GM12891 (cell line): Measurements from ENCODE around the gene MYOZ3. TPM values are rescaled to one million over a fixed set of nuclear protein-coding genes. Genes with fewer than 3 reads are reported as not detected.

Source experiments
- DNase-seq: peaks from one replicate; pipeline ENCODE4 v3.0.0; 2011; ENCODE audit warnings: low spot score; ENCODE audit not compliant: insufficient read length
- FAIRE-seq: peaks from 2 replicates; lab custom pipeline; 2011; peaks lifted over from hg19 to GRCh38; lab: Jason Lieb, UNC
- PAX5 ChIP-seq: IDR thresholded peaks from 2 replicates; pipeline ENCODE4 v1.6.1; 2011; ENCODE audit warnings: low read length, moderate library complexity, mild to moderate bottlenecking; ENCODE audit not compliant: insufficient read depth, severe bottlenecking
- POLR2A ChIP-seq: IDR thresholded peaks from 2 replicates; pipeline ENCODE4 v1.6.1; 2011; ENCODE audit warnings: low read depth, low read length, control low read depth
- POLR2AphosphoS5 ChIP-seq: IDR thresholded peaks from 2 replicates; pipeline ENCODE4 v1.6.1; 2011; ENCODE audit warnings: low read depth, low read length, control low read depth
- POU2F2 ChIP-seq: IDR thresholded peaks from 2 replicates; pipeline ENCODE4 v1.6.1; 2011; ENCODE audit warnings: low read depth, mild to moderate bottlenecking, control low read depth, low read length, moderate library complexity
- SPI1 ChIP-seq: IDR thresholded peaks from 2 replicates; pipeline ENCODE4 v1.6.1; 2011; ENCODE audit warnings: low read depth, low read length, control low read depth
- TAF1 ChIP-seq: IDR thresholded peaks from 2 replicates; pipeline ENCODE4 v1.6.1; 2011; ENCODE audit warnings: low read depth, low read length, control low read depth
- polyA plus RNA-seq: library from polyadenylated mRNA; unstranded; fragments of >200 nt; gene quantifications from one replicate; pipeline ENCODE4 v1.2.1, GENCODE V29; 2012; ENCODE audit warnings: low read depth, missing spikeins, inconsistent platforms; ENCODE audit not compliant: missing spikeins

Gene MYOZ3
- 0.18 TPM for polyA plus RNA-seq

GRCh38 chr5:150661086-150661485 is at the start of gene MYOZ3:
Gene MYOZ3 (plus strand): TSS chr5:150661251. CDS start chr5:150662942, 1,691 bp downstream.
- FAIRE-seq, result no peak
- no peak for TF ChIP-seq TAF1
- no peak for DNase-seq

DNA sequence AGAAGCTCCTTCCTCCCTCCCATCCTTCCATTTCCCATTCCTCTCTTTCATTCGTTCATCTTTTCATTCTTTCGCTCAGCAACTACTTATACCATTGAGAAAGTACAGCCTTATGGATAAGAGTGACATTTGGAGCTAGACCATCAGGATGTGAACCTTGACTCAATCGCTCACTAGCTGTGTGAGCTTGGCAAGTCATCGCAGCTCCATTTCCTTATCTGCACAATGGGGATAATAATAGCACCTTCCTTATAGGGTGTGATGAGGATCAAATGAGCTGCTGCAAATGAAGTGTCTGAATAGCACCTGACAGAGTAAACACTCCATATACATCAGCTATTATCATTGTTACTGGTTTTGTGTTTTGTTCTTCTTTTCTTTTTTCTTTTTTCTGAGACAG is 48.6 kb upstream of the MYOZ3 start:
- no peak for FAIRE-seq
- TF ChIP-seq SPI1 (no peak), POU2F2 (no peak), PAX5 (no peak), TAF1 (no peak), POLR2A (no peak), POLR2AphosphoS5 (no peak)
- no peak for DNase-seq

DNA sequence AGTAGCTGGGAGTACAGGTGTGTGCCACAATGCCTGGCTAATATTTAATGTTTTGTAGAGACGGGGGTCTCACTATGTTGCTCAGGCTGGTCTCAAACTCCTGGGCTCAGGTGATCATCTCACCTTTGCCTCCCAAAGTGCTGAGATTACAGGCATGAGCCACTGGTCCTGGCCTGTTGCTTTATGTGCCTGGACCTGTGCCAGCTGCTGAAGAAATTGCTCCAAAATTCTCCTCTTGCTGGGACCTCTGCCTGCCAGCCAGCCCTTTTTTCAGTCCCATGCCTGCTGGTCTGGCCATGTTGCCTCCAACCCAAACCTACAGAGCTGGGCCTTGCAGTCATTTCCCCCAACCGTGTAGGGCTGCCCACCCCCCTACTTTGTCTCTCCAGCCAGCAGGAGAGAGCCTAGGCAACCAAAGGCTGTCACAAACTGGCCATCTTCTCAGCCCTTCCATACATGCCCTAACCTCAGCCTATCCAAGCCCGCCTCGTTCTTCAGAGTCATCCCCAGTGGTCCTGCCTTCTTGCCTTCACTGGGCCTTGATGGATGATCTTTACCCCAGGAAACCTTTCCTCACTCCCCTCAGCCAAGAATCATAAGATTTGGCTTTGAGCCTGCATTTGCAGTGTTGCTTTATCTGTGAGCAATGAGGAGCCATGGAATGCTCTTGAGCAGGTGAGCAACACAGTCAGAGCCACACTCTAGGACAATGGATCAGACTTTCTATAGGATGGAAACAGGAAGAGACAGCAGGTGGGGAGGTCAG is 48.0 kb upstream of the MYOZ3 start:
- no peak for FAIRE-seq
- DNase-seq, result no peak
- TF ChIP-seq POLR2AphosphoS5 (no peak), TAF1 (no peak), PAX5 (no peak), POU2F2 (no peak), SPI1 (no peak), POLR2A (no peak)

DNA sequence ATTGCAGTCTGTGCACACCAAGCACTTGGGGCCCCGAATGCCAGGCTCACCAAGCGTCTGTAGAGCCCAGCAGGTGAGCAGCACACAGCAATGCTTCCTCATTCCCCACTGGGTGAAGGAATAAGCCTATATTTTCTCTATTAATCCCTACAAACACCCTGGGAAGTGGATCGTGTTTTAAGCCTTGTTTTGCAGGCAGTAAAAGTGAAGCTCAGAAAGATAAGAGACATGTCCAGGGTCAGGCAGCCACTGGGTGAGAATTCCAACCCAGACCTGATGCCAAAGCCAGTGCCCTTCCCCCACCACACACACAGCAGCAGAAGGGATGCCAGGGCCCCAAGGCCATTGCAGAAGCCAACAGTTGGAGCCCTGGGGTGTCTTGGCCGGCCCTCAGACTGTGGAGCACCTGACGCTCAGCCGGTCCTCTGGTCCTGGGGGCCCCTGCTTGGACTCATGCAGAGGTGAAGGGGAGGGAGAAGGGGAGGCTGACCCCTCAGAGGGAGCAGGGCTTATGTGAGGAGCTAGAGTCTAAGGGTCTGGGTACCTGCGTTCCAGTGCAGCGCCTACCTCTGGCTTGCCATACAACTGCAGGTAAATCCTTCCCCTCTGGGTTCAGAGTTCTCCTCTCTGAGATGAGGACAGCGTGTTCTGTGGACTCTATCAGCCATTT is 46.9 kb upstream of the MYOZ3 start:
- TF ChIP-seq PAX5 (no peak), POLR2A (no peak), POLR2AphosphoS5 (no peak)
- FAIRE-seq (no peak), DNase-seq (no peak)

DNA sequence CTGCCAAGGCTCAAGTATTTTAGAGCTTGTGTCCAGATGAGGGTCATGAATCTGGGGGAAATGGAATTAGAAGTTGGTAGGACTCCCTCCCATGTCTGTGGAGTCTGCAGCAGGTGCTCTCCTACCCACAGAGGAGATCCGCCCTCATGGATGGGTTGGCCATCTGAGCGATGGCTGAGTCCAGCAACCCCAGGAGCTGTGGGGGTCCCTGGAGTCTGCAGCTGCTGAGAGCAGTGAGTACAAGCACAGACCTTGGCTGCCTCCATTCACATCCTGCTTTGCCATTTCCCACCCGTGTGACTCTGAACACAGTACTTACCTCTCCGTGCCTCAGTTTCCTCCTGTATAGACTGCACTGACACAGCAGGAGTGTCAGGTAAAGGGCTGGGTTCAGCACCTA is 46.4 kb upstream of the MYOZ3 start:
- TF ChIP-seq POLR2AphosphoS5 (no peak), POU2F2 (no peak), TAF1 (no peak), SPI1 (no peak), POLR2A (no peak), PAX5 (no peak)
- FAIRE-seq (no peak), DNase-seq (no peak)

- no peak for DNase-seq
- no peak for FAIRE-seq
- no peak for TF ChIP-seq POLR2A
- no peak for TF ChIP-seq SPI1
- TF ChIP-seq TAF1, result no peak
Observed at GRCh38 chr5:150615141-150615699, 45.8 kb upstream of the MYOZ3 start.

DNA sequence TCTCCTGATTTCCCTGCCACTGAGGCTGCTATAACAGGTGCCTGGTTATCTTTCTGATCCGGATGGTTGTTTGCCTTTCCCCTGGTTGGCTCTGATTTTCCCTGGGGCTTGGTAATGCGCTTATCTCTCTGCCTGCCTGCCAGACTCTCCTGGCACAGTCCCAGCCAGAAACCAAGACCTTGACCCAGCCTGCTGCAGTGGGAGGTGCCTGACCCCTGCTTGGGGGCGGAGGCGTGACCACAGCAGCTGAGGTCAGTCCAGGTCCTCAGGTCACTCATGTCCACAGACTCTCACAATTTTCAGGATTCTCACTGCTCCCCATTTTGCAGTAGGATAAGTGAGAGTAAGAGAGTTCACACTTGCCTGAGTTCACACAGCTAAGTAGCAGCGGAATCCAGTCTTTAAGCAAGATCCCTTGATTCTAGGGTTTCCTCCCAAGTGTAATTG is 45.0 kb upstream of the MYOZ3 start:
- no peak for DNase-seq
- TF ChIP-seq SPI1 (no peak), PAX5 (no peak), POLR2A (no peak), TAF1 (no peak), POU2F2 (no peak), POLR2AphosphoS5 (no peak)
- FAIRE-seq, result no peak

DNA sequence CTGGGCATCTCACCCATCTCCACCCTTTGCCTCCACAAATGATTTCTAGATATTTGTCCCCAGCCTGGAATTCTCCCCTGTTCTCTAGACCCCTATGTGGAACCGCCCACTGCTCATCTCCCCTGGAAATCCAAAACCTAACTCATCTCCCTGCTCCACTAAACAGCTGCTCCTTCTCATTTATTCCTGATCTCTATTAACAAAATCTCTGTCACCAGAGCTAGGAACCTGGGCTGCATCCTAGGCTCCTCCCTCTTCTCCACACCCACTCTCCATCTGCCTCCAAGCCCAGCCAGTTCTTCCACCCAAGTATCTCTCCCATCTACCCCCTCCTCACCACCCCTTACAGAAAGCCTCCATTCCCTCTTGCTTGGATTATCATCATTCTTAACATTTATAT is 44.5 kb upstream of the MYOZ3 start:
- DNase-seq (no peak), FAIRE-seq (no peak)
- no peak for TF ChIP-seq SPI1
- no peak for TF ChIP-seq POLR2AphosphoS5
- no peak for TF ChIP-seq POU2F2
- TF ChIP-seq PAX5, result no peak
- TF ChIP-seq TAF1, result no peak
- TF ChIP-seq POLR2A, result no peak

DNA sequence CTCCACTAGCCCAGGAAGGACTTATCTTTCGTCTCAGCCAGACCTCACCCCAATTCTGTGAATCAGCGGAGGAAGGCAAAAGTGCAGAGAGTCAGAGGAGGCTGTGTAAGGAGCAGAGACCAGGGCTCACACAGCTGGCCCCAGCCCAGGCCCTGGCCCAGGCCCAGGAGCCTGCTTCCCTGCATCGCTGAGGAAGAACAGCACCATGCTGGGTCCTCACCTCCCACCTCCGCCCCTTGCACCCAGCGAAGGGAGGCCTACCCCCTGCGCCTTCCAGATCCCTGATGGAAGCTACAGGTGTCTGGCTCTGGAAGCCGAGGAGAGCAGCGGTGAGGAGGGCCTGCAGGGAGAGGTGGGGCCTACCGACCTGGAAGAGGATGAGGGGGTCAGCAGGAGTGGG is 42.9 kb upstream of the MYOZ3 start:
- TF ChIP-seq SPI1 (no peak), TAF1 (no peak), POLR2A (no peak), POLR2AphosphoS5 (no peak), POU2F2 (no peak), PAX5 (no peak)
- DNase-seq (no peak), FAIRE-seq (no peak)

GRCh38 chr5:150618588-150619281 is 42.3 kb upstream of the MYOZ3 start:
- TF ChIP-seq POLR2AphosphoS5 (no peak), POU2F2 (no peak), SPI1 (no peak), PAX5 (no peak), TAF1 (no peak), POLR2A (no peak)
- DNase-seq (no peak), FAIRE-seq (no peak)
